MM.1S (cell line): ENCODE measurements around the gene EIF1AX.

Experiments
- DNase-seq: peaks from one replicate; pipeline ENCODE4 v3.0.0-alpha.2; 2015
- H2AFZ ChIP-seq: fragments of 300-600 bp; sonication (generic); 2 replicates; pipeline ENCODE4 v1.6.0; 2016; ENCODE audit warnings: antibody characterized with exemption, low read length
- H3F3A ChIP-seq: fragments of 300-600 bp; sonication (generic); 2 replicates; pipeline ENCODE4 v1.6.1; 2016; ENCODE audit warnings: mild to moderate bottlenecking, antibody characterized with exemption, low read length, moderate library complexity, mixed read lengths; ENCODE audit not compliant: insufficient read depth
- H3K27ac ChIP-seq: fragments of 300-600 bp; sonication (generic); 2 replicates; pipeline ENCODE4 v1.5.1; 2016; ENCODE audit warnings: mild to moderate bottlenecking, low read length
- H3K27me3 ChIP-seq: fragments of 300-600 bp; sonication (generic); replicated peaks from 2 replicates; pipeline ENCODE4 v1.6.0; 2016; ENCODE audit warnings: low read length; ENCODE audit not compliant: insufficient read depth
- H3K36me3 ChIP-seq: fragments of 300-600 bp; sonication (generic); replicated peaks from 2 replicates; pipeline ENCODE4 v1.6.1; 2016; ENCODE audit warnings: mild to moderate bottlenecking, low read length, mixed read lengths; ENCODE audit not compliant: insufficient read depth
- H3K4me1 ChIP-seq: fragments of 300-600 bp; sonication (generic); 2 replicates; pipeline ENCODE4 v1.6.1; 2016; ENCODE audit warnings: low read length, mixed read lengths
- H3K4me2 ChIP-seq: fragments of 300-600 bp; sonication (generic); 2 replicates; pipeline ENCODE4 v1.6.0; 2016; ENCODE audit warnings: low read depth, low read length
- H3K4me3 ChIP-seq: fragments of 300-600 bp; sonication (generic); 2 replicates; pipeline ENCODE4 v1.5.1; 2016; ENCODE audit warnings: low read length, mixed read lengths
- H3K79me2 ChIP-seq: fragments of 300-600 bp; sonication (generic); 2 replicates; pipeline ENCODE4 v1.6.1; 2016; ENCODE audit warnings: mixed run types, low read length, mixed read lengths
- H3K9ac ChIP-seq: fragments of 300-600 bp; sonication (generic); 2 replicates; pipeline ENCODE4 v1.6.1; 2016; ENCODE audit warnings: low read length, mixed read lengths
- H3K9me2 ChIP-seq: fragments of 300-600 bp; sonication (generic); replicated peaks from 2 replicates; pipeline ENCODE4 v1.6.1; 2016; ENCODE audit warnings: mild to moderate bottlenecking, low read length, mixed read lengths; ENCODE audit not compliant: insufficient read depth
- H3K9me3 ChIP-seq: fragments of 300-600 bp; sonication (generic); replicated peaks from 2 replicates; pipeline ENCODE4 v1.6.1; 2016; ENCODE audit warnings: mild to moderate bottlenecking, low read length, mixed read lengths; ENCODE audit not compliant: insufficient read depth
- H4K20me1 ChIP-seq: fragments of 300-600 bp; sonication (generic); 2 replicates; pipeline ENCODE4 v1.6.1; 2016; ENCODE audit warnings: mild to moderate bottlenecking, low read length, moderate library complexity, mixed read lengths; ENCODE audit not compliant: insufficient read depth
- CTCF ChIP-seq: fragments of 300-600 bp; sonication (generic); IDR thresholded peaks from 2 replicates; pipeline ENCODE4 v1.5.1; 2016; ENCODE audit warnings: antibody characterized with exemption, low read length, mixed read lengths
- EZH2 ChIP-seq: fragments of 300-600 bp; sonication (generic); optimal IDR thresholded peaks from 2 replicates; pipeline ENCODE3; 2017; ENCODE audit warnings: low read depth, mild to moderate bottlenecking, antibody characterized with exemption, low read length, mixed read lengths
- EZH2phosphoT487 ChIP-seq: fragments of 300-600 bp; sonication (generic); IDR thresholded peaks from 2 replicates; pipeline ENCODE4 v1.6.1; 2018; ENCODE audit warnings: antibody characterized with exemption, low read length

Gene EIF1AX

GRCh38 chrX:20135944-20136343 is 5.7 kb downstream of the EIF1AX start:
- Histone ChIP-seq H3K4me3 (no peak overlapping the region), H3K4me1 (no peaks in the 10 kb centered on the region; the same call in 1 of the 2 replicates), H3K9me2 (no peaks in the 10 kb centered on the region), H4K20me1 (peaks cover 8% of the 10 kb centered on the region), H3K4me2 (no peak overlapping the region), H3K79me2 (peaks cover 76% of the 10 kb centered on the region), H3F3A (no peaks in the 10 kb centered on the region), H3K27ac (no peak overlapping the region), H3K27me3 (no peaks in the 10 kb centered on the region), H3K36me3 (peaks cover 8% of the 10 kb centered on the region), H3K9ac (no peak overlapping the region), H2AFZ (no peak overlapping the region), H3K9me3 (no peaks in the 10 kb centered on the region)
- TF ChIP-seq EZH2, result no peak
- TF ChIP-seq CTCF, result no peak
- no peak for TF ChIP-seq EZH2phosphoT487
- DNase-seq, result no peak

- Histone ChIP-seq H4K20me1 (no peaks in the 10 kb centered on the region), H3K4me2 (no peak overlapping the region), H3K27ac (no peak overlapping the region), H3K9me2 (no peaks in the 10 kb centered on the region), H3K79me2 (peaks cover 46% of the 10 kb centered on the region), H2AFZ (no peak overlapping the region), H3K9ac (no peak overlapping the region), H3K9me3 (no peaks in the 10 kb centered on the region), H3K4me3 (no peak overlapping the region), H3K27me3 (no peaks in the 10 kb centered on the region), H3K36me3 (no peaks in the 10 kb centered on the region), H3F3A (no peaks in the 10 kb centered on the region), H3K4me1 (no peaks in the 10 kb centered on the region)
- TF ChIP-seq EZH2, result no peak
- no peak for TF ChIP-seq CTCF
- TF ChIP-seq EZH2phosphoT487, result no peak
- no peak for DNase-seq
Observed at GRCh38 chrX:20132666-20133065, 9.0 kb downstream of the EIF1AX start.

GRCh38 chrX:20130357-20130756 is 11.3 kb downstream of the EIF1AX start:
- no peak overlapping the region for H3K4me3 ChIP-seq
- no peak overlapping the region for H3K4me2 ChIP-seq
- H3K27me3 ChIP-seq, result no peaks in the 10 kb centered on the region
- no peaks in the 10 kb centered on the region for H3K9me3 ChIP-seq
- H2AFZ ChIP-seq, result no peak overlapping the region
- no peaks in the 10 kb centered on the region for H3K36me3 ChIP-seq
- H3K9me2 ChIP-seq, result no peaks in the 10 kb centered on the region
- no peaks in the 10 kb centered on the region for H3K4me1 ChIP-seq
- H3K79me2 ChIP-seq, result peaks cover 23% of the 10 kb centered on the region
- H3K9ac ChIP-seq, result no peak overlapping the region
- no peaks in the 10 kb centered on the region for H3F3A ChIP-seq
- DNase-seq, result no peak
- TF ChIP-seq CTCF, result no peak
- no peak for TF ChIP-seq EZH2
- no peak for TF ChIP-seq EZH2phosphoT487
- no peaks in the 10 kb centered on the region for H4K20me1 ChIP-seq
- H3K27ac ChIP-seq, result no peak overlapping the region
